ENCODE data around the gene C2CD5. TPM values are rescaled to one million over a fixed set of nuclear protein-coding genes. Genes with fewer than 3 reads are reported as not detected.

C2CD5 gene
- total and polyA plus RNA-seq, 7 donors: 2.5 to 13.4 (median 5.9) TPM

GRCh38 chr12:22408610-22409376 lies 135.5 kb downstream of the C2CD5 start:
- Histone ChIP-seq H3K36me3 (ENCODE audit: insufficient read depth in 1 of 2, low read depth in 1 of 2) (no peaks in the 10 kb centered on the region), H3K27ac (no peak overlapping the region), H3K27me3 (ENCODE audit: insufficient read depth in 3 of 3, low read length in 2 of 3) (no peaks in the 10 kb centered on the region), H3K9me3 (no peaks in the 10 kb centered on the region), H3K4me1 (no peaks in the 10 kb centered on the region), H3K4me3 (no peak overlapping the region)
- peak in 1 of 4 donors; percentile 42 for ATAC-seq
- WGBS, 3 donors: 38 to 53% (median 41%) methylated on average over 8 of the region's 8 CpGs
- intact Hi-C loops (cut with DNase I): no loop called here
- no peak for DNase-seq
- no peak for TF ChIP-seq CTCF (IDR thresholded peaks at IDR 0.05)

GRCh38 chr12:22407397-22407796 lies 136.9 kb downstream of the C2CD5 start:
- Histone ChIP-seq H3K4me1 (no peaks in the 10 kb centered on the region), H3K27me3 (ENCODE audit: insufficient read depth in 3 of 3, low read length in 2 of 3) (no peaks in the 10 kb centered on the region), H3K36me3 (ENCODE audit: insufficient read depth in 1 of 2, low read depth in 1 of 2) (no peaks in the 10 kb centered on the region), H3K9me3 (no peaks in the 10 kb centered on the region), H3K27ac (no peak overlapping the region), H3K4me3 (no peak overlapping the region)
- intact Hi-C loops (cut with DNase I): no loop called here
- WGBS, 3 donors: 90 to 93% (median 90%) methylated on average over 3 of the region's 3 CpGs
- no peak for ATAC-seq
- no peak for DNase-seq
- no peak for TF ChIP-seq CTCF (IDR thresholded peaks at IDR 0.05)

GRCh38 chr12:22406627-22407026 lies 137.7 kb downstream of the C2CD5 start:
- DNase-seq: no peak
- no peak for ATAC-seq
- H3K4me1 ChIP-seq: no peaks in the 10 kb centered on the region
- WGBS, 3 donors: 90 to 98% (median 98%) methylated on average over 1 of the region's 1 CpG
- no peak overlapping the region for H3K4me3 ChIP-seq
- H3K27ac ChIP-seq: no peak overlapping the region
- no peak for TF ChIP-seq CTCF (IDR thresholded peaks at IDR 0.05)
- no peaks in the 10 kb centered on the region for H3K9me3 ChIP-seq
- no peaks in the 10 kb centered on the region for H3K36me3 ChIP-seq (ENCODE audit: insufficient read depth in 1 of 2, low read depth in 1 of 2)
- H3K27me3 ChIP-seq (ENCODE audit: insufficient read depth in 3 of 3, low read length in 2 of 3): no peaks in the 10 kb centered on the region
- intact Hi-C loops (cut with DNase I): no loop called here

- 72 to 77% (median 76%) methylated on average over 4 of the region's 4 CpGs for WGBS, 3 donors
- H3K27me3 ChIP-seq (ENCODE audit: insufficient read depth in 3 of 3, low read length in 2 of 3): peaks cover 0 to 3% (median 0%) of the 10 kb centered on the region in 3 donors
- H3K9me3 ChIP-seq: no peaks in the 10 kb centered on the region
- no peak overlapping the region for H3K27ac ChIP-seq
- DNase-seq (no peak), ATAC-seq (no peak)
- intact Hi-C loops (cut with DNase I): no loop called here
- TF ChIP-seq CTCF (IDR thresholded peaks at IDR 0.05): no peak
- H3K36me3 ChIP-seq (ENCODE audit: insufficient read depth in 1 of 2, low read depth in 1 of 2): no peaks in the 10 kb centered on the region
- H3K4me1 ChIP-seq: no peaks in the 10 kb centered on the region
- H3K4me3 ChIP-seq: no peak overlapping the region
These were observed 144.7 kb downstream of the C2CD5 start for GRCh38 chr12:22399464-22400180.

Other genes starting within 250 kb of the C2CD5 start
- gene ST8SIA1, start 209.8 kb downstream of the C2CD5 start, total RNA-seq: 1 to 10 TPM in 1 of 4 donors, under 1 TPM in 3; 0.19 to 1.3 (median 0.67) TPM
- gene ST8SIA1, start 209.8 kb downstream of the C2CD5 start, polyA plus RNA-seq: under 1 TPM; 0.06 to 0.42 (median 0.35) TPM
- gene ETNK1, start 80.6 kb upstream of the C2CD5 start, total RNA-seq: 10 to 100 TPM in 3 of 4 donors, 1 to 10 TPM in 1; 8.7 to 13.2 (median 12.7) TPM
- gene ETNK1, start 80.6 kb upstream of the C2CD5 start, polyA plus RNA-seq: 1 to 10 TPM; 2.6 to 4.1 (median 3.5) TPM